RWPE2 (cell line): ENCODE results near the gene TRPV6.

ENCODE experiments used
- ATAC-seq: fragments of 200-7000 bp; cut with Tn5 transposase; 3 replicates; pipeline ENCODE4 v1.9.1; 2021; ENCODE audit warnings: low read depth
- DNase-seq: peaks from one replicate; pipeline ENCODE4 v3.0.0-alpha.2; 2020; ENCODE audit warnings: low spot score
- H3K27ac ChIP-seq: fragments of 450-650 bp; 2 replicates; pipeline ENCODE4 v1.5.1; 2017; ENCODE audit warnings: mild to moderate bottlenecking; ENCODE audit not compliant: poor library complexity, severe bottlenecking
- H3K27me3 ChIP-seq: fragments of 250-450 bp; sonication (Bioruptor Pico); 2 replicates; pipeline ENCODE4 v1.5.1; 2021; ENCODE audit warnings: mild to moderate bottlenecking, moderate library complexity; ENCODE audit not compliant: insufficient read depth, poor library complexity, severe bottlenecking
- H3K36me3 ChIP-seq: fragments of 250-450 bp; sonication (Bioruptor Pico); 2 replicates; pipeline ENCODE4 v1.5.1; 2020; ENCODE audit warnings: low read depth, mild to moderate bottlenecking, moderate library complexity
- H3K4me1 ChIP-seq: fragments of 250-450 bp; sonication (Bioruptor Pico); 2 replicates; pipeline ENCODE4 v1.5.1; 2021; ENCODE audit warnings: mild to moderate bottlenecking, moderate library complexity; ENCODE audit not compliant: insufficient read depth, poor library complexity, severe bottlenecking
- H3K4me3 ChIP-seq: fragments of 250-450 bp; sonication (Bioruptor Pico); 2 replicates; pipeline ENCODE4 v1.5.1; 2021; ENCODE audit warnings: mild to moderate bottlenecking, moderate library complexity; ENCODE audit not compliant: severe bottlenecking
- H3K9me3 ChIP-seq: fragments of 250-450 bp; sonication (Bioruptor Pico); 2 replicates; pipeline ENCODE4 v1.5.1; 2021; ENCODE audit warnings: mild to moderate bottlenecking, moderate library complexity; ENCODE audit not compliant: severe bottlenecking
- CTCF ChIP-seq: fragments of 450-650 bp; IDR thresholded peaks from one replicate; pipeline ENCODE4 v1.5.1; 2017; ENCODE audit warnings: mild to moderate bottlenecking, moderate library complexity; ENCODE audit not compliant: poor library complexity, severe bottlenecking

The TRPV6 gene

DNA sequence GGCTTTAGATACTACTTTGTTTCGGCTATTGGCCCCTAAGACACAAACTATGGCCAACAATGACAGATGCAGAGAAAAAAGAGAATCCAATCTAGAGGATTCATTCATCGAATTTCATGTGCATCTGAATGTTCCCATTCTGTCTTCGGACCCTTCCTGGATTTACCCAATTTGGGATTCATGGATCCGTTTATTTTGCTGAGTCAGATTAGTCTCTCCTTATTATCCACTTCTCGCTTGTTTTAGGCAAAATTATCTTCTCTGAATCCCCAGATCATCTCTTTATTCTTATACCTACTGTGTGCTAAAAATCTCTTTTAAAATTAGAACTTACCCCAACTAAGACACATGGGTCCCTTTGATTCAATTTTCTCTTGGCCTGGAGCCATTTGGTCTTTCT lies 6.5 kb downstream of the TRPV6 start:
- no peak overlapping the region for H3K27ac ChIP-seq

GRCh38 chr7:142878315-142878714 lies 7.2 kb downstream of the TRPV6 start:
- peaks cover 9% of the 10 kb centered on the region for H3K27me3 ChIP-seq

More for the DNA sequence above, 6.5 kb downstream of the TRPV6 start:
- no peak for TF ChIP-seq CTCF
- H3K27me3 ChIP-seq = peaks cover 9% of the 10 kb centered on the region
- ATAC-seq (no peak), DNase-seq (no peak)
- H3K4me1 ChIP-seq = no peaks in the 10 kb centered on the region
- no peaks in the 10 kb centered on the region for H3K9me3 ChIP-seq
- no peak overlapping the region for H3K4me3 ChIP-seq
- no peaks in the 10 kb centered on the region for H3K36me3 ChIP-seq

GRCh38 chr7:142876991-142877910 lies 8.3 kb downstream of the TRPV6 start:
- Histone ChIP-seq H3K27me3 (peaks cover 9% of the 10 kb centered on the region), H3K4me1 (no peaks in the 10 kb centered on the region), H3K36me3 (no peaks in the 10 kb centered on the region), H3K27ac (no peak overlapping the region), H3K4me3 (no peak overlapping the region), H3K9me3 (no peaks in the 10 kb centered on the region)
- ATAC-seq (no peak), DNase-seq (no peak)
- no peak for TF ChIP-seq CTCF

More at GRCh38 chr7:142878315-142878714, 7.2 kb downstream of the TRPV6 start:
- no peak overlapping the region for H3K4me3 ChIP-seq
- no peak for TF ChIP-seq CTCF
- ATAC-seq (no peak), DNase-seq (no peak)
- no peaks in the 10 kb centered on the region for H3K36me3 ChIP-seq
- H3K27ac ChIP-seq = no peak overlapping the region
- H3K9me3 ChIP-seq = no peaks in the 10 kb centered on the region
- H3K4me1 ChIP-seq = no peaks in the 10 kb centered on the region

DNA sequence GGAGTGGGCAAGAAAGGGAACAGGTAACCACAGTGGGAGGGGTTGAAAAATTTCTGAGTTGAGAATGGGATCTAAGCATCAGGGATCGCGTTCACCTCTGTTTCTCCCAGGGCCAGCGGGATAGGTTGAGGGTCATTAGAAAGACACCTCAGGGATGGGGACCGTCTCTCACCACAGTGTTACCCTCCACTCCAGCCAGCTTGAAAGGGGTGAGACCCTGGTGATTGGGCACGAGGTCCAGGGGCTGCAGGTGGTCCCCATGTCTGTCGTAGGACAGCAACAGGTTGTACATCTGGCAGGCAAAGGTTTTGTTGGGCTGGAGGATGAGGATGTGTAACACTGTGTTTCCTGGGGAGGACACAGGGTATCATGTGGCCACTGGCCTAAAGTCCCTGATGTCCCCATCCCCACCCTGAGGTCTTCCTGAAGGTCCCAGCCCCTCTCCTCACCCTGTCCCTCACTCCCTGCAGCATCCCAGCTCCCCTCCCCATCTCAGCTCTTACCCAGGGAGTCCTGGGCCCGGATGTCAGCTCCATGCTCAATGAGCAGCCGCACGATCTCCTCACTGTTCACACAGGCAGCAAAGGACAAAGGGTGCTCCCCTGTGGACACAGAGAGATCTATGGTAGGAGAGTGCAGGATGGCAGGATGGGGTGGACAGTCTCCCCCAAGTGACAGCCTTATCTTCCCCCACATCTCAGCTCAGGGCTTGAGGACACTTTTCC lies 9.1 kb downstream of the TRPV6 start:
- peaks cover 4% of the 10 kb centered on the region for H3K27me3 ChIP-seq
- no peaks in the 10 kb centered on the region for H3K4me1 ChIP-seq
- no peak for ATAC-seq

More for the DNA sequence above, 9.1 kb downstream of the TRPV6 start:
- no peak overlapping the region for H3K4me3 ChIP-seq
- no peak overlapping the region for H3K27ac ChIP-seq
- no peaks in the 10 kb centered on the region for H3K36me3 ChIP-seq
- H3K9me3 ChIP-seq = no peaks in the 10 kb centered on the region
- no peak for DNase-seq
- no peak for TF ChIP-seq CTCF
